HCT116 (cell line): ENCODE measurements around the gene MBTPS2. TPM values are rescaled to one million over a fixed set of nuclear protein-coding genes. Genes with fewer than 3 reads are reported as not detected.
"Not testable (repeated sequence)": the region's sequence is repeated elsewhere in the genome, so short reads cannot be mapped to it uniquely, and the experiment has no call there.

Source experiments
- ATAC-seq: fragments of 200-7000 bp; cut with Tn5 transposase; 2 replicates; pipeline ENCODE4 v1.9.1; 2020; ENCODE audit warnings: mild to moderate bottlenecking, moderate library complexity
- BruUV-seq: library from RNA; stranded (reverse); fragments of 400-500 nt; replicated peaks from 2 replicates; lab custom pipeline; 2021; lab: Mats Ljungman, UMichigan
- CTCF ChIA-PET: fragments of 300-600 bp; sonication (Branson Sonifier 250); formaldehyde crosslinking; loops from one replicate; lab custom pipeline; 2021; ENCODE audit warnings: antibody characterized with exemption; lab: Charles Lee
- POLR2A ChIA-PET: fragments of 300-600, 350-600 bp; sonication (Branson Sonifier 250); formaldehyde crosslinking; loops from one replicate; lab custom pipeline; 2021; ENCODE audit warnings: antibody characterized with exemption; lab: Charles Lee
- RAD21 ChIA-PET, 2 experiments: fragments of 300-600 bp; sonication (Branson Sonifier 250); formaldehyde crosslinking; loops; one replicate each; lab custom pipeline; 2023; ENCODE audit warnings: low total read pairs in 2 of 2; ENCODE audit not compliant: uncharacterized antibody in 2 of 2, unreplicated experiment in 2 of 2, low non-redundant PET in 1 of 2; lab: Charles Lee
- DNase-seq: peaks from one replicate; pipeline ENCODE4 v3.0.0-alpha.2; 2010; ENCODE audit warnings: low read depth, low spot score
- H2AFZ ChIP-seq: fragments of 200-600 bp; shearing (Covaris generic), sonication (generic); 2 replicates; pipeline ENCODE4 v1.6.1; 2017; ENCODE audit warnings: low read depth, mixed run types, mixed read lengths, antibody characterized with exemption, low read length; ENCODE audit not compliant: poor library complexity, severe bottlenecking
- H3K27ac ChIP-seq: 2 replicates; pipeline ENCODE4 v1.5.1; 2012; ENCODE audit warnings: low read depth, low read length
- H3K27me3 ChIP-seq: fragments of 200-600 bp; sonication (generic); 2 replicates; pipeline ENCODE4 v1.6.1; 2016; ENCODE audit warnings: mixed run types, low read length, mixed read lengths; ENCODE audit not compliant: insufficient read depth
- H3K36me3 ChIP-seq, 2 experiments: fragments of 200-500 bp in 1 of 2; fragments of 200-600 bp in 1 of 2; sonication (Bioruptor generic) in 1 of 2; sonication (generic) in 1 of 2; 2 replicates each; pipeline versions ENCODE4 v1.5.1 to v1.6.1; 2014 to 2016; ENCODE audit warnings: low read length in 2 of 2, inconsistent platforms in 1 of 2, mixed read lengths in 1 of 2, mixed run types in 1 of 2; ENCODE audit not compliant: insufficient read depth in 2 of 2, control insufficient read depth in 1 of 2
- H3K4me1 ChIP-seq, 2 experiments: fragments of 200-600 bp in 1 of 2; sonication (generic) in 1 of 2; 2 replicates each; pipeline versions ENCODE4 v1.5.1 to v1.6.1; 2012 to 2017; ENCODE audit warnings: low read length in 2 of 2, inconsistent platforms in 1 of 2, mild to moderate bottlenecking in 1 of 2, mixed read lengths in 1 of 2, mixed run types in 1 of 2, moderate library complexity in 1 of 2; ENCODE audit not compliant: insufficient read depth in 2 of 2, control insufficient read depth in 1 of 2
- H3K4me2 ChIP-seq: fragments of 200-600 bp; sonication (generic); 2 replicates; pipeline ENCODE4 v1.6.1; 2017; ENCODE audit warnings: mixed run types, low read length, mixed read lengths
- H3K4me3 ChIP-seq, 2 experiments: fragments of 200-600 bp in 1 of 2; sonication (generic) in 1 of 2; replicated peaks in 1 of 2; 2 replicates each; pipeline ENCODE4 v1.5.1; 2011 to 2016; ENCODE audit warnings: low read length in 2 of 2, control low read depth in 1 of 2, low read depth in 1 of 2, mild to moderate bottlenecking in 1 of 2, mixed read lengths in 1 of 2, mixed run types in 1 of 2
- H3K79me2 ChIP-seq: fragments of 200-600 bp; sonication (generic); 2 replicates; pipeline ENCODE4 v1.6.1; 2017; ENCODE audit warnings: mild to moderate bottlenecking, mixed run types, low read length, moderate library complexity, mixed read lengths; ENCODE audit not compliant: insufficient read depth
- H3K9ac ChIP-seq: fragments of 200-600 bp; sonication (generic); 2 replicates; pipeline ENCODE4 v1.6.1; 2016; ENCODE audit warnings: low read length, mixed read lengths
- H3K9me2 ChIP-seq: fragments of 200-600 bp; sonication (generic), shearing (Covaris generic); 2 replicates; pipeline ENCODE4 v1.6.1; 2017; ENCODE audit warnings: mixed run types, mild to moderate bottlenecking, moderate library complexity; ENCODE audit not compliant: insufficient read depth
- H3K9me3 ChIP-seq, 2 experiments: fragments of 200-500 bp in 1 of 2; fragments of 200-600 bp in 1 of 2; sonication (Bioruptor generic) in 1 of 2; sonication (generic) in 1 of 2; 2 replicates each; pipeline ENCODE4 v1.6.1; 2014 to 2017; ENCODE audit warnings: low read length in 2 of 2, mixed read lengths in 2 of 2, inconsistent platforms in 1 of 2, low read depth in 1 of 2, mild to moderate bottlenecking in 1 of 2, mixed run types in 1 of 2, moderate library complexity in 1 of 2; ENCODE audit not compliant: control insufficient read depth in 1 of 2, insufficient read depth in 1 of 2
- H4K20me1 ChIP-seq: fragments of 200-600 bp; sonication (generic), shearing (Covaris generic); 2 replicates; pipeline ENCODE4 v1.6.1; 2017; ENCODE audit warnings: mixed run types, mild to moderate bottlenecking, moderate library complexity; ENCODE audit not compliant: insufficient read depth
- CBX3 ChIP-seq: IDR thresholded peaks from 2 replicates; pipeline ENCODE4 v1.6.1; 2012; ENCODE audit warnings: low read depth
- CEBPB ChIP-seq: IDR thresholded peaks from 2 replicates; pipeline ENCODE4 v1.6.1; 2012; ENCODE audit warnings: low read depth
- ELF1 ChIP-seq: IDR thresholded peaks from 2 replicates; pipeline ENCODE4 v1.6.1; 2012; ENCODE audit warnings: low read depth, borderline replicate concordance
- EZH2 ChIP-seq: fragments of 200-600 bp; sonication (generic); IDR thresholded peaks from 2 replicates; pipeline ENCODE4 v1.6.1; 2017; ENCODE audit warnings: antibody characterized with exemption, mixed run types
- EZH2phosphoT487 ChIP-seq: fragments of 200-600 bp; IDR thresholded peaks from 2 replicates; pipeline ENCODE4 v1.6.1; 2018; ENCODE audit warnings: antibody characterized with exemption, borderline replicate concordance
- FOSL1 ChIP-seq: IDR thresholded peaks from 2 replicates; pipeline ENCODE4 v1.6.1; 2012; ENCODE audit warnings: low read depth
- JUND ChIP-seq: IDR thresholded peaks from 2 replicates; pipeline ENCODE4 v1.6.1; 2012
- POLR2A ChIP-seq: IDR thresholded peaks from 2 replicates; pipeline ENCODE4 v1.7.0; 2011; ENCODE audit warnings: borderline replicate concordance; ENCODE audit not compliant: insufficient read depth, insufficient read length; ENCODE audit errors: extremely low read depth
- POLR2AphosphoS5 ChIP-seq: IDR thresholded peaks from 2 replicates; pipeline ENCODE4 v1.6.1; 2011; ENCODE audit warnings: mild to moderate bottlenecking, low read depth, low read length, moderate library complexity
- SIN3A ChIP-seq: IDR thresholded peaks from 2 replicates; pipeline ENCODE4 v1.6.1; 2012; ENCODE audit warnings: low read depth
- SP1 ChIP-seq: IDR thresholded peaks from 2 replicates; pipeline ENCODE4 v1.6.1; 2012; ENCODE audit warnings: low read depth
- TCF7L2 ChIP-seq: IDR thresholded peaks from 2 replicates; pipeline ENCODE4 v1.7.0; 2011; ENCODE audit warnings: borderline replicate concordance, inconsistent platforms; ENCODE audit not compliant: insufficient read depth, insufficient read length; ENCODE audit errors: extremely low read depth
- ZBTB33 ChIP-seq: IDR thresholded peaks from 2 replicates; pipeline ENCODE4 v1.6.1; 2011; ENCODE audit warnings: mild to moderate bottlenecking, low read length, moderate library complexity; ENCODE audit not compliant: insufficient replicate concordance; ENCODE audit errors: extremely low read depth
- ZFX ChIP-seq: fragments of 450-650 bp; IDR thresholded peaks from 2 replicates; pipeline ENCODE4 v1.6.1; 2017
- intact Hi-C: fragments of 100-400 bp; cut with micrococcal nuclease; formaldehyde crosslinking; loops from 2 replicates; pipeline ENCODE4 v1.10.0; 2022
- total RNA-seq: library from RNA; stranded (reverse); gene quantifications from one replicate; pipeline ENCODE4 v1.2.1, GENCODE V29; 2021; ENCODE audit not compliant: unreplicated experiment
- TF ChIP-seq, protein P1 (sequence below), 3 experiments: fragments of 200-600 bp in 1 of 3; sonication (generic) in 1 of 3; IDR thresholded peaks in 2 of 3; conservative IDR thresholded peaks in 1 of 3; 2 replicates each; pipeline ENCODE4 v1.5.1; 2012 to 2017; ENCODE audit warnings: low read depth in 2 of 3, low read length in 2 of 3, antibody characterized with exemption in 1 of 3, borderline replicate concordance in 1 of 3, control low read depth in 1 of 3, mild to moderate bottlenecking in 1 of 3, mixed read lengths in 1 of 3, mixed run types in 1 of 3, moderate library complexity in 1 of 3; ENCODE audit not compliant: insufficient read depth in 1 of 3
- TF ChIP-seq, protein P2 (sequence below): IDR thresholded peaks from 2 replicates; pipeline ENCODE4 v1.6.1; 2012
- TF ChIP-seq, protein P3 (sequence below): IDR thresholded peaks from 2 replicates; pipeline ENCODE4 v1.6.1; 2012

Gene MBTPS2
- total RNA-seq, 1 experiment from 2014 or later = 16.9 TPM

DNA sequence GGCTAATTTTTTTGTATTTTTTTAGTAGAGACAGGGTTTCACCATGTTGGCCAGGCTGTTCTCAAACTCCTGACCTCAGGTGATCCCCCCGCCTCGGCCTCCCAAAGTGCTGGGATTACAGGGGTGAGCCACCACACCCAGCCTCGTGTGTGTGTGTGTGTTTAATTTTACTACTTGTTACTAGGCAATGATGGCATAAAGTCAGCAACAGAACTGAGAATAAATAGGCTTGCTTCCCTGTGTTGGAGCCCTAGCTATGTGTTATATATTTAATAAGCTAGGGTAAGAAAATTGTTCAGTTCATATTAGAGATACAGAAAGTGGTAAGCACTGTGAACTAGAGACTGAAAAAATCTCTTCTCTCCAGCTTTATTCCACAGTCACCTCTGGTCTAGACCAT is 34.8 kb downstream of the MBTPS2 start:
- intact Hi-C loops, H3K27me3 ChIP-seq, DNase-seq, ATAC-seq, H3K9me3 ChIP-seq, H3K4me3 ChIP-seq, POLR2A ChIA-PET, CTCF ChIA-PET, H2AFZ ChIP-seq, H3K27ac ChIP-seq, H3K4me1 ChIP-seq, H3K9ac ChIP-seq, BruUV-seq, H3K4me2 ChIP-seq, H3K9me2 ChIP-seq, H3K79me2 ChIP-seq, H4K20me1 ChIP-seq, RAD21 ChIA-PET, H3K36me3 ChIP-seq: not testable (repeated sequence)

GRCh38 chrX:21875013-21875412 is 35.6 kb downstream of the MBTPS2 start:
- ATAC-seq (no peak), DNase-seq (no peak)
- RAD21 ChIA-PET = no interaction called here
- CTCF ChIA-PET = no interaction called here
- intact Hi-C loops = no loop called here
- Histone ChIP-seq H3K4me2 (no peak overlapping the region), H3K9ac (no peak overlapping the region), H3K79me2 (no peaks in the 10 kb centered on the region), H3K27ac (no peak overlapping the region), H3K36me3 (no peaks in the 10 kb centered on the region; a peak in 1 of 4 replicates), H3K9me2 (no peaks in the 10 kb centered on the region), H2AFZ (no peak overlapping the region), H3K27me3 (no peaks in the 10 kb centered on the region), H3K9me3 (no peaks in the 10 kb centered on the region), H4K20me1 (no peaks in the 10 kb centered on the region), H3K4me3 (no peak overlapping the region), H3K4me1 (no peaks in the 10 kb centered on the region)
- POLR2A ChIA-PET = no interaction called here
- TF ChIP-seq FOSL1 (no peak), ELF1 (no peak), CEBPB (no peak), SP1 (no peak), POLR2AphosphoS5 (no peak), ZFX (no peak), POLR2A (no peak), CBX3 (no peak), TCF7L2 (no peak), SIN3A (no peak), ZBTB33 (no peak), JUND (no peak), EZH2phosphoT487 (no peak), EZH2 (no peak)
- TF ChIP-seq, protein P1, sequence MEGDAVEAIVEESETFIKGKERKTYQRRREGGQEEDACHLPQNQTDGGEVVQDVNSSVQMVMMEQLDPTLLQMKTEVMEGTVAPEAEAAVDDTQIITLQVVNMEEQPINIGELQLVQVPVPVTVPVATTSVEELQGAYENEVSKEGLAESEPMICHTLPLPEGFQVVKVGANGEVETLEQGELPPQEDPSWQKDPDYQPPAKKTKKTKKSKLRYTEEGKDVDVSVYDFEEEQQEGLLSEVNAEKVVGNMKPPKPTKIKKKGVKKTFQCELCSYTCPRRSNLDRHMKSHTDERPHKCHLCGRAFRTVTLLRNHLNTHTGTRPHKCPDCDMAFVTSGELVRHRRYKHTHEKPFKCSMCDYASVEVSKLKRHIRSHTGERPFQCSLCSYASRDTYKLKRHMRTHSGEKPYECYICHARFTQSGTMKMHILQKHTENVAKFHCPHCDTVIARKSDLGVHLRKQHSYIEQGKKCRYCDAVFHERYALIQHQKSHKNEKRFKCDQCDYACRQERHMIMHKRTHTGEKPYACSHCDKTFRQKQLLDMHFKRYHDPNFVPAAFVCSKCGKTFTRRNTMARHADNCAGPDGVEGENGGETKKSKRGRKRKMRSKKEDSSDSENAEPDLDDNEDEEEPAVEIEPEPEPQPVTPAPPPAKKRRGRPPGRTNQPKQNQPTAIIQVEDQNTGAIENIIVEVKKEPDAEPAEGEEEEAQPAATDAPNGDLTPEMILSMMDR (IDR thresholded peaks at IDR 0.05 in 2 of 3, conservative IDR thresholded peaks at IDR 0.05 in 1 of 3; ENCODE audit: borderline replicate concordance in 1 of 3, insufficient read depth in 1 of 3, low read depth in 2 of 3, low read length in 2 of 3) = no peak
- TF ChIP-seq, protein P2, sequence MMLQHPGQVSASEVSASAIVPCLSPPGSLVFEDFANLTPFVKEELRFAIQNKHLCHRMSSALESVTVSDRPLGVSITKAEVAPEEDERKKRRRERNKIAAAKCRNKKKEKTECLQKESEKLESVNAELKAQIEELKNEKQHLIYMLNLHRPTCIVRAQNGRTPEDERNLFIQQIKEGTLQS = no peak
- TF ChIP-seq, protein P3, sequence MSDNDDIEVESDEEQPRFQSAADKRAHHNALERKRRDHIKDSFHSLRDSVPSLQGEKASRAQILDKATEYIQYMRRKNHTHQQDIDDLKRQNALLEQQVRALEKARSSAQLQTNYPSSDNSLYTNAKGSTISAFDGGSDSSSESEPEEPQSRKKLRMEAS = no peak
- BruUV-seq = no TSS peak
